ENCODE results near the gene FAR2.

Gene FAR2

GRCh38 chr12:29238822-29239291 lies 89.8 kb downstream of the FAR2 start:
- ChIA-PET POLR2A (no interaction called here), CTCF (interaction anchor here (0.7 kb wide), 1 partner anchor 273 kb away, joined by 3 read pairs; no protein-coding TSS in a partner anchor)
- TF ChIP-seq BHLHE40 (IDR thresholded peaks at IDR 0.05; ENCODE audit: borderline replicate concordance) = no peak
- no peak for TF ChIP-seq L3MBTL2 (conservative IDR thresholded peaks at IDR 0.05)
- TF ChIP-seq SUZ12 (IDR thresholded peaks at IDR 0.05) = no peak
- TF ChIP-seq NFRKB (IDR thresholded peaks at IDR 0.05) = no peak
- DNase-seq (ENCODE audit: extremely low spot score) = no peak

- ChIA-PET POLR2A (no interaction called here), CTCF (no interaction called here)
- TF ChIP-seq SUZ12 (IDR thresholded peaks at IDR 0.05) (no peak), LEF1 (IDR thresholded peaks at IDR 0.05; ENCODE audit: borderline replicate concordance) (no peak), TARDBP (IDR thresholded peaks at IDR 0.05) (no peak), ARNT (IDR thresholded peaks at IDR 0.05) (no peak)
- no peak for DNase-seq (ENCODE audit: extremely low spot score)
These were observed 90.3 kb downstream of the FAR2 start for GRCh38 chr12:29239336-29239735.

- ChIA-PET POLR2A (no interaction called here), CTCF (no interaction called here)
- no peak for TF ChIP-seq SUZ12 (IDR thresholded peaks at IDR 0.05)
- no peak for TF ChIP-seq NFRKB (IDR thresholded peaks at IDR 0.05)
- TF ChIP-seq FOXA1 (IDR thresholded peaks at IDR 0.05) = no peak
- TF ChIP-seq ARNT (IDR thresholded peaks at IDR 0.05) = no peak
- TF ChIP-seq HDGF (IDR thresholded peaks at IDR 0.05; ENCODE audit: borderline replicate concordance) = no peak
- TF ChIP-seq PKNOX1 (IDR thresholded peaks at IDR 0.05) = no peak
- TF ChIP-seq ELF4 (IDR thresholded peaks at IDR 0.05) = no peak
- TF ChIP-seq LEF1 (IDR thresholded peaks at IDR 0.05; ENCODE audit: borderline replicate concordance) = no peak
- TF ChIP-seq L3MBTL2 (conservative IDR thresholded peaks at IDR 0.05) = no peak
- no peak for DNase-seq (ENCODE audit: extremely low spot score)
These were observed 91.4 kb downstream of the FAR2 start for GRCh38 chr12:29240441-29240840.

- TF ChIP-seq HDGF (IDR thresholded peaks at IDR 0.05; ENCODE audit: borderline replicate concordance) (no peak), LEF1 (IDR thresholded peaks at IDR 0.05; ENCODE audit: borderline replicate concordance) (no peak), CTBP1 (IDR thresholded peaks at IDR 0.05; ENCODE audit: borderline replicate concordance) (no peak), ZNF384 (IDR thresholded peaks at IDR 0.05) (no peak), BHLHE40 (IDR thresholded peaks at IDR 0.05; ENCODE audit: borderline replicate concordance) (no peak), FOXM1 (IDR thresholded peaks at IDR 0.05; ENCODE audit: borderline replicate concordance) (no peak), FOXA1 (IDR thresholded peaks at IDR 0.05) (no peak), SP1 (IDR thresholded peaks at IDR 0.05) (no peak), FOXK2 (IDR thresholded peaks at IDR 0.05) (no peak)
- ChIA-PET POLR2A (no interaction called here), CTCF (interaction anchor here (1.0 kb wide), 1 partner anchor 8 kb away, joined by 3 read pairs; no protein-coding TSS in a partner anchor)
- peak; percentile 34 for DNase-seq (ENCODE audit: extremely low spot score)
These were observed 92.9 kb downstream of the FAR2 start for GRCh38 chr12:29241821-29242591.

- POLR2A ChIA-PET = no interaction called here
- CTCF ChIA-PET = interaction anchor here (1.0 kb wide), 1 partner anchor 9 kb away, joined by 3 read pairs; no protein-coding TSS in a partner anchor
- no peak for TF ChIP-seq L3MBTL2 (conservative IDR thresholded peaks at IDR 0.05)
- TF ChIP-seq FOXK2 (IDR thresholded peaks at IDR 0.05) = no peak
- DNase-seq (ENCODE audit: extremely low spot score) = no peak
These were observed 93.9 kb downstream of the FAR2 start for GRCh38 chr12:29242921-29243431.

GRCh38 chr12:29244159-29244765 lies 95.2 kb downstream of the FAR2 start:
- TF ChIP-seq SUZ12 (IDR thresholded peaks at IDR 0.05) (no peak), FOXK2 (IDR thresholded peaks at IDR 0.05) (no peak), SP1 (IDR thresholded peaks at IDR 0.05) (no peak), FOXM1 (IDR thresholded peaks at IDR 0.05; ENCODE audit: borderline replicate concordance) (no peak), ELF4 (IDR thresholded peaks at IDR 0.05) (no peak), L3MBTL2 (conservative IDR thresholded peaks at IDR 0.05) (no peak), HDGF (IDR thresholded peaks at IDR 0.05; ENCODE audit: borderline replicate concordance) (no peak), NFRKB (IDR thresholded peaks at IDR 0.05) (no peak), PKNOX1 (IDR thresholded peaks at IDR 0.05) (no peak), BHLHE40 (IDR thresholded peaks at IDR 0.05; ENCODE audit: borderline replicate concordance) (no peak), CTBP1 (IDR thresholded peaks at IDR 0.05; ENCODE audit: borderline replicate concordance) (no peak), LEF1 (IDR thresholded peaks at IDR 0.05; ENCODE audit: borderline replicate concordance) (no peak), ARNT (IDR thresholded peaks at IDR 0.05) (no peak), FOXA1 (IDR thresholded peaks at IDR 0.05) (no peak), TARDBP (IDR thresholded peaks at IDR 0.05) (no peak), ZNF384 (IDR thresholded peaks at IDR 0.05) (no peak)
- no peak for DNase-seq (ENCODE audit: extremely low spot score)
- ChIA-PET CTCF (no interaction called here), POLR2A (no interaction called here)

GRCh38 chr12:29245246-29245645 lies 96.2 kb downstream of the FAR2 start:
- TF ChIP-seq ELF4 (IDR thresholded peaks at IDR 0.05) = no peak
- POLR2A ChIA-PET = no interaction called here

More at GRCh38 chr12:29245246-29245645, 96.2 kb downstream of the FAR2 start:
- no peak for DNase-seq (ENCODE audit: extremely low spot score)
- CTCF ChIA-PET = no interaction called here

Data from HEK293T (cell line).